ENCODE measurements around the gene STX18.

- TF ChIP-seq, protein P1, sequence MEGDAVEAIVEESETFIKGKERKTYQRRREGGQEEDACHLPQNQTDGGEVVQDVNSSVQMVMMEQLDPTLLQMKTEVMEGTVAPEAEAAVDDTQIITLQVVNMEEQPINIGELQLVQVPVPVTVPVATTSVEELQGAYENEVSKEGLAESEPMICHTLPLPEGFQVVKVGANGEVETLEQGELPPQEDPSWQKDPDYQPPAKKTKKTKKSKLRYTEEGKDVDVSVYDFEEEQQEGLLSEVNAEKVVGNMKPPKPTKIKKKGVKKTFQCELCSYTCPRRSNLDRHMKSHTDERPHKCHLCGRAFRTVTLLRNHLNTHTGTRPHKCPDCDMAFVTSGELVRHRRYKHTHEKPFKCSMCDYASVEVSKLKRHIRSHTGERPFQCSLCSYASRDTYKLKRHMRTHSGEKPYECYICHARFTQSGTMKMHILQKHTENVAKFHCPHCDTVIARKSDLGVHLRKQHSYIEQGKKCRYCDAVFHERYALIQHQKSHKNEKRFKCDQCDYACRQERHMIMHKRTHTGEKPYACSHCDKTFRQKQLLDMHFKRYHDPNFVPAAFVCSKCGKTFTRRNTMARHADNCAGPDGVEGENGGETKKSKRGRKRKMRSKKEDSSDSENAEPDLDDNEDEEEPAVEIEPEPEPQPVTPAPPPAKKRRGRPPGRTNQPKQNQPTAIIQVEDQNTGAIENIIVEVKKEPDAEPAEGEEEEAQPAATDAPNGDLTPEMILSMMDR (conservative IDR thresholded peaks at IDR 0.05 in 1 of 2, IDR thresholded peaks at IDR 0.05 in 1 of 2; ENCODE audit: low read depth in 1 of 2, low read length in 2 of 2) = no peak
- TF ChIP-seq EZH2 (IDR thresholded peaks at IDR 0.05; ENCODE audit: low read length, missing control alignments) = no peak
These were observed 116.2 kb downstream of the STX18 start for GRCh38 chr4:4425696-4426095.
